KOPT-K1 (cell line): ENCODE results near the gene PRX.

Experiments used
- H3K27ac ChIP-seq: fragments of 200-600 bp; sonication (generic); 2 replicates; pipeline ENCODE4 v1.5.1; 2016; ENCODE audit warnings: antibody characterized with exemption, mild to moderate bottlenecking, low read depth, low read length; ENCODE audit not compliant: poor library complexity, severe bottlenecking
- H3K36me3 ChIP-seq: fragments of 200-600 bp; sonication (generic); 2 replicates; pipeline ENCODE4 v1.5.1; 2017; ENCODE audit warnings: antibody characterized with exemption, mild to moderate bottlenecking, low read length, moderate library complexity; ENCODE audit not compliant: insufficient read depth
- H3K9me3 ChIP-seq: fragments of 200-600 bp; sonication (generic); 2 replicates; pipeline ENCODE4 v1.5.1; 2017; ENCODE audit warnings: antibody characterized with exemption, low read length, mild to moderate bottlenecking; ENCODE audit not compliant: insufficient read depth, poor library complexity, severe bottlenecking

Gene PRX

DNA sequence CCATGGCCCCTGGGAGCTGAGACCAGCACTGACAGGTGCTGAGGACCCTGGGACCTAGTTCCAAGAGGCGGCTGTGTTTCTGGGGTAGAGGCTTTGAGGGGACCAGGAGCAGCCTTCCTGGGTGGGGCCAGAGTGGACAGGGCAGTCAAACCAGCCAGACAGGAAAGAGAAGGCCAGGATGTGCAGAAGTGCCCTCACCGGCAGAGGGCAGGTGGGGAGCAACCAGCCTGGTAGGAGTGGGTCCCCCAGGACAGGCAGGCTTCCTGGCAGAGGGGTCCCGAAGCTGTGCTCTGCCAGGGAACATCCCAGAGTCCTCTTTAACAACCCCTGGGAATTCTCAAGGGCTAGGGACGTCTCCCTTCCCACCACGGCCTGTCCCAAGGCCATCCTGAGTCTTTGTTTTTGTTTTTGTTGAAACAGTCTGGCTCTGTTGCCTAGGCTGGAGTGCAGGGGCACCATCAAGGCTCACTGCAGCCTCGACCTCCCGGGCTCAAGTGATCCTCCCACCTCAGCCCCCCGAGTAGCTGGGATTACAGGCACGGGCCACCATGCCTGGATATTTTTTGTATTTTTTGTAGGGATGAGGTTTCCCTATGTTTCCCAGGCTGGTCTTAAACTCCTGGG, 20.2 kb downstream of the PRX start:
- no peaks in the 10 kb centered on the region for H3K9me3 ChIP-seq
- H3K27ac ChIP-seq, result no peak overlapping the region
- no peaks in the 10 kb centered on the region for H3K36me3 ChIP-seq

DNA sequence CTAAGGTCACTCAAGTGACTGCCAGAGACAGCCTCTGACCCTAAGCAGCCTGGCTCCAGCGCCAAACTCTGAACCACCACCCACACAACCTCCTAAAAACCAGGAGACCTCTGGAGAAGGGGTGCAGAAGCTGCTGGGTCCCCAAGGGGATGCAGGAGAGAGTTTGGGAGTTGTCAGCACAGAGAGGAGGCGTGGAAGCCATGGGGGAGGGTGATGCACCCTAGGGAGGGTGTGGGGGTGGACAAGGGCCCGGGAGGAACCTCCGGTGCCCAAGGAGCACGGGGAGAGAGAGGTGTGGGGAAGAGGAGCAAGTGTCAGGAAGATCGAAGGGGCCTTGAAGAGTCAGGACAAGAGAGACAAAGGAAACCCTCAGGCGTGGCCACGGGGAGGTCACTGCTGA, 21.1 kb downstream of the PRX start:
- no peaks in the 10 kb centered on the region for H3K9me3 ChIP-seq
- no peak overlapping the region for H3K27ac ChIP-seq
- no peaks in the 10 kb centered on the region for H3K36me3 ChIP-seq

DNA sequence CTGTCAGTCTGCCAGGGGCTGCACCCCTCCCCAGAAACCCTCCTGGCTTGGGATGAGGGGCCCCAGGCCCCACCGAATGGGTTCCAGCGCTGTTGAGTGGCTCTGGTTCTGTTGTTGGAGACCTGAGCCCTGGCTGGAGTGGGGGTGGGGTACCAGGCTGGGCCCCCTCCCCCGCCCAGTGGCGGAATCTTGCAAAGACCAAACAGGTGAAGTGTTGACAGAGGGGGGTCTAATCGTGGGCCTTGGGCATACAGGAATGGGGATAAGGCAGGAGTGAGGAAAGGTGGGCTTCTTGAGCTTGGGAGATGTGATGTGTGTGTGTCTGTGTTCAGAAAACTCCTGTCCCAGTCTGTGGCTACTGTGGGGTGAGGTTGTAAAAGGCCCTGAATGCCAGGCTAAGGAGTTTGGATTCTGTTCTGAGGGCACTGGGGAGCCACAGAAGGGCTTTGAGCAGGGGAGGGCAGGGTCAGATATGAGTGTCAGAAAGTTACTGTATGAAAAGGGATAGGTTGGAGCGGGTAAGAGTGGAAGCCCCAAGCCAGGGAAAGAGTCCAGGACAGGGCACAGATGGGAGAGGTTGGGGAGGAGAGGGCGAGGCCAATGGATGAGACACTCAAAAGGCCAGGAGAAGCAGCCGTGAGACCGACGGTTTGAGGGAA, 23.0 kb downstream of the PRX start, which contains the start of gene HIPK4:
TSS of gene HIPK4 (minus strand) at position 98 of the 659 bp plus-strand sequence. CDS start 279 bp downstream, outside the sequence.
- Histone ChIP-seq H3K27ac (no peak within 1 kb of the TSS), H3K9me3 (no peaks in the 10 kb centered on the region), H3K36me3 (no peaks in the 10 kb centered on the region)

DNA sequence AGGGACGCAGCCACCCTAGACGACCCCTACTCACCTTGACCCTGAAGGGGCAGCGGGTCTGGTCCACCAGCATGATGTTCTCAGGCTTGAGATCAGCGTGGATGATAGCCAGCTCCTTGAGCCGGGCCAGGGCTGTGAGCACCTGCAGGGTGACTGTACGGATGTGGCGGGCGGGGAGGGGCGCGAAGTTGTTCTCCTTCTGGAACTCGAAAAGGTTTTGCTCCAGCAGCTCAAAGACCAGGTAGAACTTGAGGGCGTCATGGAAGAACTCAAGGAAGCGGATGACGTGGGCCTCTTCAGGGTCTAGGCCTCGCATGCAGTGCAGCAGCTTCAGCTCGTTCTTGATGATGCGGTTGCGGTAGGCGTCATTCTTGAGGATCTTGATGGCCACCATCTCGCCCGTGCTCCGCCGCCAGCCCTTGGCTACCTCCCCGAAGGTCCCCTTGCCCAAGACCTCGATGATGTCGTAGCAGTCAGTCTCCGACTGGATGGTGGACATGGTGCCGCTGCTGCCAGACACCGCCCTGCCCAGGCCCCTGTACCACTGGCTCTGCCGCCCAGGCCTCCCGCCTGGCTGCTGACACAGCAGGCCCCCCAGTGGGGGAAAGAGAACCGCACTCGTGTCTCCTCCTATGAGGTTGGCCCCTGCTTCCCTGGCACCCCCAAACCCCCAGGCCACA, 23.6 kb downstream of the PRX start:
- Histone ChIP-seq H3K27ac (no peak overlapping the region), H3K36me3 (no peaks in the 10 kb centered on the region), H3K9me3 (no peaks in the 10 kb centered on the region)

DNA sequence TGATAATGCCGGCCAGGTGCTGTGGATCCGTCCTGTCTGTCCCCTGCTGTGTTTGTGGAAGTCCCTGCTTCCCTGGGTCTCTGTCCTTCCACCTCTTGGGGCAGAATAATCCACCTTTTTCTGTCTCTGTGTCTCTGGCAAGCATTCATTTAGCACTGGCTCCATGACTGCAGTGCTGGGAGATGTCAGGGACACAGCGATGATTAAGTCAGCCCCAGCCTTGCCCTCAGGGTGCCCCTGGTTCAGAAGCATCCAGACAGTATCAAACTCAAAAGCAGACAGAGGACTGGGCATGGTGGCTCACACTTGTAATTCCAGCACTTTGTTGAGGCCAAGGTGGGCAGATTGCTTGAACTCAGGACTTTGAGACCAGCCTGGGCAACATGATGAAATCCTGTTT, 24.7 kb downstream of the PRX start:
- no peaks in the 10 kb centered on the region for H3K9me3 ChIP-seq
- no peak overlapping the region for H3K27ac ChIP-seq
- no peaks in the 10 kb centered on the region for H3K36me3 ChIP-seq

DNA sequence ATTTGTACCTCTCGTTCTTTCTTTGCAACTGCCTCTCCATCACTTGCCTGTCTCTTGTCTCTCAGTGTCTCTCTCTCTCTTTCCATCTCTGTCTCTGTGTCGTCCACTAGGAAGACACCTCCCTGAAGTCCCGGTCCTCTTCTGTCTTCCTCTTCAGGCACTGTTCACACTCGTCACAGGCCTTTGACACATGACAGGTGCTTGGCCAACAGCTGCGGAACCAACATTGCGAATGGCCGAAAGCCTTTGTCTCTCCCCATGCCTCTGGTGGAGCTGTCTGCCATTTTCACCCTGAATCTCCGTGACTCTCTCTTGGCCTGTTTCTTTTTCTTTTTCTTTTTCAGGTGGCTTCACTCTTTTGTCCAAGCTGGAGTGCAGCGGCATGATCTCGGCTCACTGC, 26.0 kb downstream of the PRX start:
- no peak overlapping the region for H3K27ac ChIP-seq
- no peaks in the 10 kb centered on the region for H3K9me3 ChIP-seq
- H3K36me3 ChIP-seq, result no peaks in the 10 kb centered on the region

DNA sequence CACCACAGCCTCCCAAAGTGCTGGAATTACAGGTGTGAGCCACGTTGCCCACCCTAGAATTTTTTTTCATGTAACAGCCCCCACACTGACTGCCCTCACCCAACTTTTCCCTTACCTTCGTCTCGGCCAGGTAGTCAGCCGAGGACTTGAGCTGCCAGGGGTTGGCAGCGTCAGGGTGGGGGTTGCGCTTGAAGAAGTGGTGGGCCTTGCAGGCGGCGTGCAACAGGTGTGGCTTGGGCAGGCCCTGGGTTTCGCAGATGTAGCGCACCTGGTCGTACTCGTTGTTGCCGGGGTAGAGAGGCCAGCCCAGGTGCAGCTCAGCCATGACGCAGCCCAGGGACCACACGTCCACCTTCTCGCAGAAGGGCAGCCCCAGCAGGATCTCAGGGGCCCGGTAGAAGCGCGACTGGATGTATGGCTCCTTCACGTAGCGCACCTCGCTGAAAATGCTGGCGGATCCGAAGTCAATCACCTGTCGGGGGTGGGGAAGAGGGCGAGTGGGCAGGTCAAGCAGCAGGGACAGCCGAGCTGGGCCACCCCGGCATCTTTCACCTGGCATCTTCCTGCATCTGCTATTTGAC, 29.4 kb downstream of the PRX start:
- H3K9me3 ChIP-seq, result no peaks in the 10 kb centered on the region
- H3K36me3 ChIP-seq, result no peaks in the 10 kb centered on the region
- no peak overlapping the region for H3K27ac ChIP-seq

DNA sequence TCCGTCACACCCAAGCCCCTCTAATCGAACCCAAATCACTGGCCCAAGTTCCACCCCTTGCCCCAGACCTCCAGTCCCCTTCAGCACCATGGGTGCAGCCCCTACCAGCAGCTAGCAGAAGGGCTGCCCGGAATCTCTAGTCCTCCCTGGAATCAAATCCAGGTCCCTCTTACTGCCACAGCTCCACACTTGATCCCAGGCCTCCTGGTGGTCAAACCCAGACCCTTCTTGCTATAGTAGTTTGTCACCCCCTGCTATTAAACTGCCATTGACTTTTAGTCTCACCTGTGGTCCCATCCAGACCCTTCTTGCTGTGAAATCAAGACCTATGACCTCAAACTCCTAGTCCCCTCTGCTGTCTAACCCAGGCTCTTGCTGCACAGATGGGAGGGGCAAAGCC, 31.9 kb downstream of the PRX start:
- Histone ChIP-seq H3K9me3 (no peaks in the 10 kb centered on the region), H3K27ac (no peak overlapping the region), H3K36me3 (no peaks in the 10 kb centered on the region)

DNA sequence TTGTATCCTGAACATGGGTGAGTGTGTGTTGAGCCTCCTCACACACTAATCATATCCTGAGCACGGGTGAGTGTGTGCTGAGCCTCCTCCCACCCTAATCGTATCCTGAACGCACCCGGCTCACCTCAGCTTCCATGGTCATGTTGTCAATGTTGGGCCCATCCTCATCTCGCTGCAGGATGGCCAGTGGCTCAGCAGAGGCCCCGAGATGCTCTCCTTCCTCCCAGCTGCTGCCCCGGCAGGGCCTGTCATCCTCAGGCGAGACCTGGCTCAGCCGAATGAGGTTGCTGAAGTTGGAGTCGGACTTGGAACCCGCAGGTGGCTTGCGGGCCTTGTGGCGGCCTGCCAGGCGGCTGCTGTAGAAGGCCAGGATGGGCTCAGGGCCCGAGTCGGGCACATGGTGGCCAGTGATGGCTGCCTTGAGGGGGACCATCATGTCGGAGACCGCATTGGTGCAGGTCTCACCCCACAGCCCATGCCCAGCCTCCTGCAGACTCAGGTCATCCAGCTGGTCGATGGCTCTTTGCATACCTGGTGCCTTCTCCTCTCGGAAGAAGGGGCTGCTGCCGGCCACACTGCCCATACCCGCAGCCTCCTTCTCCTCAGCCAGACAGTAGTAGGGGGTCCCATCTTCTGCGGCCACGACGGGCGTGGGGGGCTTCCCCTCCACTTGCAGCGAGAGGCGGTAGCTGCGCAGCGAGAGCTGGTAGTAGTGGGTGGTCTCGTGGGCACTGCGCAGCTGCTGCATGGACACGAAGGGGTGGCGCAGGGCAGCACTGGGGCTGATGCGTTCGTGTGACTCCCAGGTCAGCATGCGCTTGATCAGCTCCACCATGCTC, 32.8 kb downstream of the PRX start:
- H3K27ac ChIP-seq, result no peak overlapping the region
- no peaks in the 10 kb centered on the region for H3K9me3 ChIP-seq
- no peaks in the 10 kb centered on the region for H3K36me3 ChIP-seq

DNA sequence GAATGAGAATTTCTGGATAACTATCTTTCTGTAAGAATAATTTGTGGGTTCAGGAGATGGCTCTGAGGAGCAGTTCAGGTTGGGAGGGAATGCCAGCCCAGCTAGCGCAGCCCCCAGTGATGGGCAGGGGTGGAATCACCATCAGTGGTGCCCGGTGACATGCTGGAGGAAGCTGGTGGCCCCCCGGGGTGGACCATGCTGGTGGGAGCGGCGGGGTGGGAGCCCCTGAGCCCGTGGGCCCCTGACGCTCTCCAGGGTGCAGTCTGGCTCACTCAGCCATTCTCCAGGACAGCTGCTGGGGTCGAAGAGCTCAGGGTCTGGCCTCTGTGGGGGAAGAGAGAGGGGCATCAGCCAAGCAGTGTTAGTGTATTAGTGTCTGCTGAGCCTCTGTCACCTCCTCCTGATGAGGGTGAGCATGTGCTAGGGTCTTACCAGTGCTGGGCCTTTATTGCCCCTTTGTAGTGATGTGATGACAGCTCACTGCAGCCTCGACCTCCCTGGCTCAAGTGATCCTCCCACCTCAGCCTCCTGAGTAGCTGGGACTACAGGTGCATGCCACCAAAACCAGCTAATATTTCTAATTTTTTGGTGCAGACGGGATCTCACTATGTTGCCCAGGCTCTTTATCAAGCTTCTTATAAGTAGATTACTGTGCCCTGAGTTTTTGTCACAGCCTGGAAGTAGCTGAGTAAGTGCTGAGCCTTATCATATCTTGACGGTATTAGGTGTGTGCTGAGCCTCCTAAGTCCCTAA, 33.6 kb downstream of the PRX start:
- H3K27ac ChIP-seq, result no peak overlapping the region
- H3K36me3 ChIP-seq, result no peaks in the 10 kb centered on the region
- H3K9me3 ChIP-seq, result no peaks in the 10 kb centered on the region

DNA sequence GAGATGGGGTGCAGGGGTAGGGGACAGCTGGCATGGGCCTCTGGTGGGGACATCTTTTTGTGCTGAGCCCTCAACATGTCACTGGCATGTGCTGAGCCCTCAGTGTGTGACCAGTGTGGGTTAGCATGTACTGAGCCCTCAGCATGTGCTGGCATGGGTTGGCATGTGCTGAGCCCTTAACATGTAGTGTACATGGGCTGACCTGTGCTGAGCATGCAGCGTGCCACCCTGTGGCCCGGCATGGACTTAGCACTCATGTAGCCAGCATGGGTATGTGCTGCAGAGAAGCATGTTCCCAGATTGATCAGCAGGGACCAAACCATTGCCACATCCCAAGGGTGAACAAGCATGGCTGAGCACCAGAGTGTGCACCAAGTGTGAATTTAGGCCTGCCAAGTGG, 34.7 kb downstream of the PRX start:
- H3K9me3 ChIP-seq, result no peaks in the 10 kb centered on the region
- H3K36me3 ChIP-seq, result no peaks in the 10 kb centered on the region
- H3K27ac ChIP-seq, result no peak overlapping the region

DNA sequence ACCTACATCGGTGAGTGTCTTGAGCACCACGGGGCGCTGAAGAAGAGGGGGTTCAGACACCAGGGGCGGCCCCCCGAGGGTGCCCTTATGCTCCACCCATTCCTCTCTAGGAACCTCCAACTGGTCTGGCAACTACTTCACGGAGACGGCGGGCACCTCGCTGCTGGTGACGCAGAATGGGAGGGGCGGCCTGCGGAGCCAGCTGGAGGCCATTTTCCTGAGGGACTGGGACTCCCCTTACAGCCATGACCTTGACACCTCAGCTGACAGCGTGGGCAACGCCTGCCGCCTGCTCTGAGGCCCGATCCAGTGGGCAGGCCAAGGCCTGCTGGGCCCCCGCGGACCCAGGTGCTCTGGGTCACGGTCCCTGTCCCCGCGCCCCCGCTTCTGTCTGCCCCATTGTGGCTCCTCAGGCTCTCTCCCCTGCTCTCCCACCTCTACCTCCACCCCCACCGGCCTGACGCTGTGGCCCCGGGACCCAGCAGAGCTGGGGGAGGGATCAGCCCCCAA, 35.2 kb downstream of the PRX start:
- Histone ChIP-seq H3K27ac (no peak overlapping the region), H3K36me3 (no peaks in the 10 kb centered on the region), H3K9me3 (no peaks in the 10 kb centered on the region)

DNA sequence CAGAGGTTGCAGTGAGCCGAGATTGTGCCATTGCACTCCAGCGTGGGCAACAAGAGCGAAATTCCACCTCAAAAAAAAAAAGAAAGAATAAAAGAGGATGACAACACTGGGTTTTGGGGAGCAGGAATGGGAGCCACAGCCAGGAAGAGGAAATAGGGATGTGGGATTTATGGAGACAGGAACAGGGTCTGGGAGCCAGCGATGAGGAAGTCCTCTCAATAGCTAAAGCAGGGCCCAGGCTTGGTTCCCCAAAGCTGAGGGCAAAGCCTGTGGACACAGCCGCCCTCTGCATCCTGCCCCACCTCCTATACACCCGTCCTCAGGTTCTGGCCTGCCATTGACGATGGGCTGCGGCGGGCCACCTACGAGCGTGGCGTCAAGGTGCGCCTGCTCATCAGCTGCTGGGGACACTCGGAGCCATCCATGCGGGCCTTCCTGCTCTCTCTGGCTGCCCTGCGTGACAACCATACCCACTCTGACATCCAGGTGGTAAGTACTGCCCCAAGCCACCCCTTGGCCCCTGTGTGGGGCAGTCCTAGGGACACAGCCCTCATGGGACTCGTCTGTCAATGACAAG, 36.8 kb downstream of the PRX start:
- H3K9me3 ChIP-seq, result no peaks in the 10 kb centered on the region
- no peaks in the 10 kb centered on the region for H3K36me3 ChIP-seq
- H3K27ac ChIP-seq, result no peak overlapping the region

DNA sequence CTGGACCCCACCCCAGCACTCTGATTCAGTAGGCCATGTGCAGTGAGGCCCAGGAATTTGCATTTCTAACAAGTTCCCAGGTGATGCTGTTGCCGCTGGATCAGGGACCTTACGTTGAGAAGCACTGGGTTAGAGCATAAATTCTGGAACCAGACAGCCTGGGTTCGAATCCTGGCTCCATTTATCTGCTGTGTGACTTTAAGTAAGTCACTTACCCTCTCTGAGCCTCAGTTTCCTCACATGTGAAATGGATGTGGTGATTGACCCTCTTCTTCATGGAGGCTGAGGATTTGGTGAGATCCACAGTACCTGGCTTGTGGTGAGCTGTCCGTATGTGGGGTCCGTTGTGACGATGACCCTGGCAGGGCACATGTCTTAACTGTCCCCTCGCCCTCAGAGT, 39.1 kb downstream of the PRX start:
- no peaks in the 10 kb centered on the region for H3K9me3 ChIP-seq
- H3K27ac ChIP-seq, result no peak overlapping the region
- no peaks in the 10 kb centered on the region for H3K36me3 ChIP-seq
